Measurements from ENCODE around the gene KLHDC3.

KLHDC3 gene

DNA sequence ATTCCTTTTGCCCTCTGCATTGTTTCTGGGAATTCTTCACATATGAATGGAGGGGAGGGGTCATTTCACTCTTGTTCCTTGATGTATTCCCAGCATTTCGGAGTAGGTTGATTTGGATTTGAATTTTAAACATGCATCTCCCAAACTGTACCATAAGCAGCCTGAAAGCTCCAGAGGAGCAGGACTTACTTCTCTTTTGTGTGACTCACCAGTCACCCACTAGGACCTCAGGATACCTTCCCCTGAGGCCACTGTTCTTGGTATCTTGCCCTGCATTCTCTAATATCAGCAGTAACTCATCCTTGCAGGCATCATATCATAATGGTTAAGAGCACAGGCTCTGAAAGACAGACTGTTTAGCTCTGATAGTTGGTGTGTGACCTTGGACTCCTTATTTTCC is 44.5 kb downstream of the KLHDC3 start:
- DNase-seq (ENCODE audit: low spot score), result no peak

DNA sequence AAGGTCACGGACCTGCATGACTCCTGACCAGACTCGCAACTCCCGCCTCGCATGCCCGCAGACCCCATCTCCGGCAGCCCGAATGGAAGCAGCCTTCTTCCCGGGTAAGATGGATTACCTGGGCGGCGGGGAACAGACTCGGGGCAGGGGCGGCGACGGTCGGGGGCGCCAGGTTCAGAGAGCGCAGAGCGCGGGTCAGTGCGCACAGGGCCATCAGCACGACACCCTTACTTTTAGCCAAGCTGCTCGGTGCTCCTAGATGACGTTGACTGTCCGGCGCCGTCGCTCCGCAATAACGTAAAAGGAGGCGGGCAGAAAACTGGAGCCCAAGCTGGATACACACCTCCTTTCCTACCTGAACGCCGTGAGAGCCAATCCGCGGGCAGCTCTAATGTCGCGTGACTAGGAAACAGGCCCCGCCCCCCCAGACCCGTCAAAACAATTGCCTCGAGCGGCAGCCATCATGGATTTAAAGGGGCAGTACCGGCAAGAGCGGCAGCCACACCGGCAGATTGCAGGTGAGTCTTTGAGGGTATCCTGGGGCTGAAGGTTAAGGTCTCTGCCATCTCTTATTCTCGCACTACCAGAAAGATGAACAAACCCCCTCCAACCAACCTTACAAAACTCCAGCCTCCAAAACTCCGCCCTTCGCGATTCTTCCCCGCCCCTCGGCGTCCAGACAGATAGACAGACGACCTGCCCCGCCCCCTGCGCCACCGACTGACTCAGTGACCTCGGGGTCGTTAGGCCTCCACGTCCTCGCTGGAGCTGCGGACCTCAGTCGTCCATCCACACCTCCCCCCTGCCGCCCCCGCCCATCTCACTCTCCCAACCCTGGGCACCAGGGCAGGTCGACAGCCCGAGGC is 45.4 kb downstream of the KLHDC3 start, which contains the start of the genes KLC4 and MRPL2:
Gene KLC4, plus strand, starts transcription at position 464 of the 866 bp plus-strand sequence. CDS start 1,705 bp downstream, outside the sequence.
Gene MRPL2, minus strand, starts transcription at position 267 of the 866 bp plus-strand sequence. Its CDS starts 53 bp downstream, at position 214.
- DNase-seq (ENCODE audit: low spot score), result peak; percentile 99

DNA sequence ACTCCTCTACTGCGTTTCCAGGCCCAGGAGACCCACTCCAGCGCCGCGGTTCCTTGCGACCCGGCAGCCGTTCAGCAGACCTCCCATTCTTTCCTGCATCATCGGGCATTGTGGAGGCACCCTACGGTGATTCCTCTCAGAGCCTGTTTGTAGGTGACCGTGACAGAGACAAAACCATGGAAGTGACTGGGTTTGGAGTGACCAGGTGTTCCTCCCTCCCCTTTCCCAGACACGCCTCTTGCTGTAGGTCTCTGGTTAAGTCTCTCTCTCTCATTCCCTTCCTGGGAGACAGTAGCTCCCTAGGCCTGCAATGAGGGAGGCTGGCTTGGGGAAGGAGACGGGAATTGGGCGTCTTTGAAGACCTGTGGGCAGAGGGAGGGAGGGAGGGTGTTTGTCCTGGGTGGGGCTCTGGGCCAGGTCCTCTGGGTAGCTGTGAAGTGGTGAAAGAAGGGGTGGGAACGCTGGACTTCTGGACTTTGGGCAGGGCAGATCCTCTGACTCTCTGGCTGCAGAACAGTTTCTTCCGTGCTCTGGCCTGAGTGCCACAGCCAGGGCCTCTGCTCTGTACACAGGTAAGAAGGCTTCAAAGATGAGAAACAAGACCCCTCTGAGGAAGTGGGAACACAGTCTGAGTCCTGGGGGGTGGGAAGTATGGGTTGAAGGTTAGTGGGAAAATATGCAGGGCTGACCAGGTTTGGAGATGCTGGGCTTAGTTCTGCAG is 46.1 kb downstream of the KLHDC3 start:
- DNase-seq (ENCODE audit: low spot score), result peak; percentile 61

DNA sequence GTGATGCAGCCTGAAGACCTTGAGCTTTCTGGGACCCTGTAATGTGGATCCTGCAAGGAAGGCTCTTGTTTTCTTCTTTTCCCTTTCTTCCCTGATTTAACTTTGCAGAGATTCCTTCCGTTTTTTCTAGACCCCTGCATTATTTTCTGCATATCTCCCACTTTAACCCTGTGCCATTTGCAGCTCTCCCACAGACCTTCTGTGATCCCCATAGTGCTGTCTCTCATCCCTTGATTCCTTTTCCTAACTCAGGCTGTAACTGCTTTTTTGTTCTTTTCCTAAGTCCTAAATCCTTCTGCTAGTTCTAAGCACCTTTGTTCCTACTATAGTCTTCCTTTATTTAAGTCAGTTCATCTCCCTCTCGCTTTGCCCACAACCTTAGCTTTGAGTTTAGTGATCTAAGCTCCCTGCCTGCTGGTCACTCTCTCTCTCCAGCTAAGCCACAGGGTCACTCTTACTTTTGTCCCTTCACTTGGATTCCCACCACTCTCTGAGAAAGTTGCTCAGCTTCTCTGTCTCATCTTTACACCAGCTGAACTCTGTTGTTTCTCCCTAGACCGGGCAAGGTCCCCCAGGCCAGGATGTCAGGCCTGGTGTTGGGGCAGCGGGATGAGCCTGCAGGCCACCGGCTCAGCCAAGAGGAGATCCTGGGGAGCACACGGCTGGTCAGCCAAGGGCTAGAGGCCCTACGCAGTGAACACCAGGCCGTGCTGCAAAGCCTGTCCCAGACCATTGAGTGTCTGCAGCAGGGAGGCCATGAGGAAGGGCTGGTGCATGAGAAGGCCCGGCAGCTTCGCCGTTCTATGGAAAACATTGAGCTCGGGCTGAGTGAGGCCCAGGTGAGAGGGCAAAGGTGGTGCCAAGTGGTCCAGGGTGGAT is 46.9 kb downstream of the KLHDC3 start:
- no peak for DNase-seq (ENCODE audit: low spot score)

DNA sequence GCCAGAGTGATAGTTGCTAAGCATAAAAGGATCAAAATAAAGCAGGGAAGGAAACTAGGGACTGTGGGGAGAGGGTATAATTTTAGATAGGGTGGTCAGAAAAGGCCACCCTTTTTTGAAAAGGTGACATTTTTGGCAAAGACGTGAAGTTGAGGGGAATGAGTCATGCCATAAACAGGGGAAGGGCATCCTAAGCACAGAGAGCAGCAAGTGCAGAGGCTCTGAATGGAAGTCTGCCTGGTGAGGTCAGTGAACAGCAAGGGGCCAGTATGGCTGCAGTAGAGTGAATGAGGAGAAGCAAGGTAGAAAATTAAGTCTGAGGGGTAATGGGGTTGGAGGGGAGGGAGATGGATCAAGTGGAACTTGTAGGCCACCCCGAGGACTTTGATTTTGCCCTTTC is 47.8 kb downstream of the KLHDC3 start:
- no peak for DNase-seq (ENCODE audit: low spot score)

DNA sequence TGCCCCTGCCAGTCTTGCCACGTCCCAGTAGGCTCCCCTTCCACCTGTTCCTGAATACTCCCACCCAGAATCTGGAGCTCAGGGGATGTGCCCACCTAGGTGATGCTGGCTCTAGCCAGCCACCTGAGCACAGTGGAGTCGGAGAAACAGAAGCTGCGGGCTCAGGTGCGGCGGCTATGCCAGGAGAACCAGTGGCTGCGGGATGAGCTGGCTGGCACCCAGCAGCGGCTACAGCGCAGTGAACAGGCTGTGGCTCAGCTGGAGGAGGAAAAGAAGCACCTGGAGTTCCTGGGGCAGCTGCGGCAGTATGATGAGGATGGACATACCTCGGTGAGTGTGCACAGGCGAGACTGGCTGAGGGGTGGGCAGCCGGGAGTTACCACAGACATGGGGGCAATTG is 48.8 kb downstream of the KLHDC3 start:
- no peak for DNase-seq (ENCODE audit: low spot score)

DNA sequence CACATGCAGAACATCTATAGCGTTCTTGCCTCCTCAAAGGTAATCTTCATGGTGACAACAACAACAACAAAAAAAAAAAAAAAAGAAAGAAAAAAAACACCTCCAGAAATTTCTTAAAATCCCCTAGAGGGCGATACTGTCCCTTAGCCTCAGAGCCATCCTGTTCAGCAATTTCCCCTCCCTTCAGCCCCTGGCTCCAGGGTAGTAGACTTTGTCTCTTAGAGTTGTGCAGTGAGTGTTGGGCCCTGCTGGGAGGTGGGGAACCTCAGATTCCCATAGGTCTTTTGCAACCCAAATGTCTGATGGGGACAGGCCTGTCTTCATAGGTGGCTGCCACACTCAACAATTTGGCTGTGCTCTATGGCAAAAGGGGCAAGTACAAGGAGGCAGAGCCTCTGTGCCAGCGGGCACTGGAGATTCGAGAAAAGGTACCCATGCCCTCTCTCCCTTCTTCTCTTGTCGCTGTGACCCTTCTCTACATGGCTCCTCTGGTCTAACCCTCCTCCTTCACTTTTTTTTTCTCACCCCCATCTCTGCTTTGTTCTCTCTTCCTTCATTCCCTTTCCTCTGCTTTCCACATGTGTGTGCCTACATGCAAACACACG is 56.1 kb downstream of the KLHDC3 start:
- peak; percentile 77 for DNase-seq (ENCODE audit: low spot score)
